Keratinocyte (primary cell): Measurements from ENCODE around the gene TMEM225B.

Experiments
- CTCF ChIP-seq, 3 experiments: IDR thresholded peaks in 1 of 3; conservative IDR thresholded peaks in 1 of 3; optimal IDR thresholded peaks in 1 of 3; 2 replicates in 2 of 3; 3 replicates in 1 of 3; pipeline versions ENCODE3 to v1.5.1; 2011; ENCODE audit warnings: low read length in 3 of 3, mild to moderate bottlenecking in 3 of 3, moderate library complexity in 2 of 3, control low read depth in 1 of 3, inconsistent platforms in 1 of 3; ENCODE audit not compliant: insufficient read depth in 2 of 3; ENCODE audit errors: extremely low read depth in 1 of 3
- EZH2 ChIP-seq: IDR thresholded peaks from one replicate; pipeline ENCODE4 v1.6.1; 2012; ENCODE audit warnings: inconsistent platforms, mild to moderate bottlenecking, low read length, moderate library complexity

- TF ChIP-seq CTCF (optimal IDR thresholded peaks at IDR 0.05 in 1 of 3, IDR thresholded peaks at IDR 0.05 in 1 of 3, conservative IDR thresholded peaks at IDR 0.05 in 1 of 3; ENCODE audit: extremely low read depth in 1 of 3, insufficient read depth in 2 of 3, low read length in 3 of 3) (no peak), EZH2 (no peak)
Measured at GRCh38 chr7:99644431-99644830, 46.4 kb downstream of the TMEM225B start.
